Activated CD4-positive, alpha-beta memory T cell treated with anti-CD3 and anti-CD28 coated beads, Interleukin-2, amount 10 ng/mL, durations not matched to agents 7 days and 5 days (primary cell): ENCODE results near the gene PCDH9. TPM values are rescaled to one million over a fixed set of nuclear protein-coding genes. Genes with fewer than 3 reads are reported as not detected.

ENCODE experiments used
- CTCF ChIA-PET: fragments of 350-600 bp; sonication (Branson Sonifier 250); formaldehyde crosslinking; loops from one replicate; lab custom pipeline; 2021; ENCODE audit warnings: antibody characterized with exemption, inconsistent platforms; lab: Charles Lee
- POLR2A ChIA-PET: fragments of 350-600 bp; sonication (Branson Sonifier 250); formaldehyde crosslinking; loops from one replicate; lab custom pipeline; 2021; ENCODE audit warnings: antibody characterized with exemption; lab: Charles Lee
- DNase-seq: peaks from one replicate; pipeline ENCODE4 v3.0.0-alpha.2; 2020
- H3K27ac Mint-ChIP-seq: one replicate; pipeline ENCODE4 v1.8.0; 2021; ENCODE audit warnings: mild to moderate bottlenecking, mixed read lengths
- H3K27me3 Mint-ChIP-seq: one replicate; pipeline ENCODE4 v1.8.0; 2021; ENCODE audit warnings: mixed read lengths
- H3K36me3 Mint-ChIP-seq: one replicate; pipeline ENCODE4 v1.8.0; 2021; ENCODE audit warnings: low read depth, mixed read lengths
- H3K4me1 Mint-ChIP-seq: one replicate; pipeline ENCODE4 v1.8.0; 2021; ENCODE audit warnings: mixed read lengths
- H3K4me3 Mint-ChIP-seq: one replicate; pipeline ENCODE4 v1.8.0; 2021; ENCODE audit warnings: mild to moderate bottlenecking, mixed read lengths
- H3K9me3 Mint-ChIP-seq: one replicate; pipeline ENCODE4 v1.8.0; 2021; ENCODE audit warnings: mixed read lengths
- total RNA-seq, 2 experiments: library from RNA; stranded (reverse); gene quantifications; one replicate each; pipeline ENCODE4 v1.2.3, GENCODE V29; 2021

PCDH9 gene
- total RNA-seq, 2 experiments from 2014 or later = 0.05 TPM; not detected in 1

GRCh38 chr13:66574606-66575005 lies 655.5 kb downstream of the PCDH9 start:
- H3K36me3 Mint-ChIP-seq = no peaks in the 10 kb centered on the region
- H3K4me3 Mint-ChIP-seq = no peak overlapping the region
- peaks cover 2% of the 10 kb centered on the region for H3K9me3 Mint-ChIP-seq
- H3K27me3 Mint-ChIP-seq = no peaks in the 10 kb centered on the region
- no peak overlapping the region for H3K27ac Mint-ChIP-seq
- ChIA-PET CTCF (no interaction called here), POLR2A (no interaction called here)
- DNase-seq = no peak
- no peaks in the 10 kb centered on the region for H3K4me1 Mint-ChIP-seq

GRCh38 chr13:66567899-66568612 lies 662.1 kb downstream of the PCDH9 start:
- Mint-ChIP-seq H3K27ac (no peak overlapping the region), H3K9me3 (peaks cover 5% of the 10 kb centered on the region), H3K4me1 (no peaks in the 10 kb centered on the region), H3K4me3 (no peak overlapping the region), H3K36me3 (no peaks in the 10 kb centered on the region), H3K27me3 (no peaks in the 10 kb centered on the region)
- DNase-seq = no peak
- ChIA-PET CTCF (no interaction called here), POLR2A (no interaction called here)

GRCh38 chr13:66565279-66565678 lies 664.9 kb downstream of the PCDH9 start:
- Mint-ChIP-seq H3K27me3 (no peaks in the 10 kb centered on the region), H3K4me1 (no peaks in the 10 kb centered on the region), H3K9me3 (peaks cover 6% of the 10 kb centered on the region), H3K4me3 (no peak overlapping the region), H3K36me3 (no peaks in the 10 kb centered on the region), H3K27ac (no peak overlapping the region)
- no peak for DNase-seq
- ChIA-PET POLR2A (no interaction called here), CTCF (no interaction called here)

GRCh38 chr13:66563076-66563475 lies 667.1 kb downstream of the PCDH9 start:
- ChIA-PET POLR2A (no interaction called here), CTCF (no interaction called here)
- H3K4me1 Mint-ChIP-seq = no peaks in the 10 kb centered on the region
- no peaks in the 10 kb centered on the region for H3K27me3 Mint-ChIP-seq
- DNase-seq = no peak
- peaks cover 8% of the 10 kb centered on the region for H3K9me3 Mint-ChIP-seq
- no peak overlapping the region for H3K27ac Mint-ChIP-seq
- H3K36me3 Mint-ChIP-seq = no peaks in the 10 kb centered on the region
- H3K4me3 Mint-ChIP-seq = no peak overlapping the region

GRCh38 chr13:66562054-66562453 lies 668.1 kb downstream of the PCDH9 start:
- Mint-ChIP-seq H3K27ac (no peak overlapping the region), H3K9me3 (peaks cover 8% of the 10 kb centered on the region), H3K4me3 (no peak overlapping the region), H3K27me3 (no peaks in the 10 kb centered on the region), H3K36me3 (no peaks in the 10 kb centered on the region), H3K4me1 (no peaks in the 10 kb centered on the region)
- ChIA-PET CTCF (no interaction called here), POLR2A (no interaction called here)
- DNase-seq = no peak

- ChIA-PET CTCF (no interaction called here), POLR2A (no interaction called here)
- Mint-ChIP-seq H3K27me3 (no peaks in the 10 kb centered on the region), H3K9me3 (peaks cover 8% of the 10 kb centered on the region), H3K27ac (no peak overlapping the region), H3K4me1 (no peaks in the 10 kb centered on the region), H3K4me3 (no peak overlapping the region), H3K36me3 (no peaks in the 10 kb centered on the region)
- DNase-seq = no peak
Observed at GRCh38 chr13:66560991-66561390, 669.1 kb downstream of the PCDH9 start.

- Mint-ChIP-seq H3K9me3 (peaks cover 8% of the 10 kb centered on the region), H3K27me3 (no peaks in the 10 kb centered on the region), H3K4me1 (no peaks in the 10 kb centered on the region), H3K36me3 (no peaks in the 10 kb centered on the region), H3K27ac (no peak overlapping the region), H3K4me3 (no peak overlapping the region)
- CTCF ChIA-PET = no interaction called here
- no peak for DNase-seq
- POLR2A ChIA-PET = no interaction called here
Observed at GRCh38 chr13:66560189-66560588, 669.9 kb downstream of the PCDH9 start.

GRCh38 chr13:66559093-66559492 lies 671.0 kb downstream of the PCDH9 start:
- ChIA-PET POLR2A (no interaction called here), CTCF (no interaction called here)
- peaks cover 8% of the 10 kb centered on the region for H3K9me3 Mint-ChIP-seq
- H3K4me1 Mint-ChIP-seq = no peaks in the 10 kb centered on the region
- no peaks in the 10 kb centered on the region for H3K27me3 Mint-ChIP-seq
- no peak for DNase-seq
- H3K27ac Mint-ChIP-seq = no peak overlapping the region
- no peaks in the 10 kb centered on the region for H3K36me3 Mint-ChIP-seq
- no peak overlapping the region for H3K4me3 Mint-ChIP-seq

GRCh38 chr13:66558506-66558905 lies 671.6 kb downstream of the PCDH9 start:
- ChIA-PET POLR2A (no interaction called here), CTCF (no interaction called here)
- H3K4me1 Mint-ChIP-seq = no peaks in the 10 kb centered on the region
- no peak overlapping the region for H3K27ac Mint-ChIP-seq
- H3K4me3 Mint-ChIP-seq = no peak overlapping the region
- no peaks in the 10 kb centered on the region for H3K36me3 Mint-ChIP-seq
- no peak for DNase-seq
- H3K27me3 Mint-ChIP-seq = no peaks in the 10 kb centered on the region
- H3K9me3 Mint-ChIP-seq = peaks cover 7% of the 10 kb centered on the region

- CTCF ChIA-PET = no interaction called here
- Mint-ChIP-seq H3K36me3 (no peaks in the 10 kb centered on the region), H3K4me1 (no peaks in the 10 kb centered on the region), H3K27ac (no peak overlapping the region), H3K27me3 (no peaks in the 10 kb centered on the region), H3K9me3 (peaks cover 2% of the 10 kb centered on the region), H3K4me3 (no peak overlapping the region)
- no peak for DNase-seq
- POLR2A ChIA-PET = interaction anchor here (0.6 kb wide), 1 partner anchor 21 kb away, joined by 3 read pairs; no protein-coding TSS in a partner anchor
Observed at GRCh38 chr13:66557357-66557756, 672.8 kb downstream of the PCDH9 start.

- CTCF ChIA-PET = no interaction called here
- H3K4me1 Mint-ChIP-seq = no peaks in the 10 kb centered on the region
- no peak for DNase-seq
- H3K9me3 Mint-ChIP-seq = peaks cover 4% of the 10 kb centered on the region
- no peak overlapping the region for H3K4me3 Mint-ChIP-seq
- no peak overlapping the region for H3K27ac Mint-ChIP-seq
- H3K27me3 Mint-ChIP-seq = no peaks in the 10 kb centered on the region
- POLR2A ChIA-PET = no interaction called here
- no peaks in the 10 kb centered on the region for H3K36me3 Mint-ChIP-seq
Observed at GRCh38 chr13:66556306-66556705, 673.8 kb downstream of the PCDH9 start.

GRCh38 chr13:66553391-66553790 lies 676.7 kb downstream of the PCDH9 start:
- Mint-ChIP-seq H3K36me3 (no peaks in the 10 kb centered on the region), H3K27me3 (no peaks in the 10 kb centered on the region), H3K27ac (no peak overlapping the region), H3K9me3 (peaks cover 2% of the 10 kb centered on the region), H3K4me1 (no peaks in the 10 kb centered on the region), H3K4me3 (no peak overlapping the region)
- CTCF ChIA-PET = no interaction called here
- POLR2A ChIA-PET = no interaction called here
- DNase-seq = no peak

GRCh38 chr13:66551128-66551527 lies 679.0 kb downstream of the PCDH9 start:
- CTCF ChIA-PET = no interaction called here
- H3K4me3 Mint-ChIP-seq = no peak overlapping the region

GRCh38 chr13:66547685-66548084 lies 682.5 kb downstream of the PCDH9 start:
- DNase-seq = no peak
- Mint-ChIP-seq H3K27me3 (no peaks in the 10 kb centered on the region), H3K36me3 (no peaks in the 10 kb centered on the region), H3K27ac (no peak overlapping the region), H3K4me1 (no peaks in the 10 kb centered on the region), H3K4me3 (no peak overlapping the region), H3K9me3 (peaks cover 2% of the 10 kb centered on the region)
- POLR2A ChIA-PET = no interaction called here
- CTCF ChIA-PET = no interaction called here

More at GRCh38 chr13:66551128-66551527, 679.0 kb downstream of the PCDH9 start:
- POLR2A ChIA-PET = no interaction called here
- H3K9me3 Mint-ChIP-seq = peaks cover 2% of the 10 kb centered on the region
- DNase-seq = no peak
- H3K27me3 Mint-ChIP-seq = no peaks in the 10 kb centered on the region
- no peaks in the 10 kb centered on the region for H3K4me1 Mint-ChIP-seq
- no peaks in the 10 kb centered on the region for H3K36me3 Mint-ChIP-seq
- H3K27ac Mint-ChIP-seq = no peak overlapping the region
